Stimulated activated CD4-positive, alpha-beta T cell treated with anti-CD3 and anti-CD28 coated beads, Interleukin-15, amount 100 ng/mL, for 1 hour (primary cell): Measurements from ENCODE around the gene ING1.

Experiments
- DNase-seq, 2 donors: peaks; one replicate each; pipeline ENCODE4 v3.0.0-alpha.2; 2020; ENCODE audit warnings: low read depth in 1 of 2, low spot score in 1 of 2

Gene ING1

GRCh38 chr13:110769097-110769496, 55.6 kb downstream of the ING1 start:
- DNase-seq: no peak

DNA sequence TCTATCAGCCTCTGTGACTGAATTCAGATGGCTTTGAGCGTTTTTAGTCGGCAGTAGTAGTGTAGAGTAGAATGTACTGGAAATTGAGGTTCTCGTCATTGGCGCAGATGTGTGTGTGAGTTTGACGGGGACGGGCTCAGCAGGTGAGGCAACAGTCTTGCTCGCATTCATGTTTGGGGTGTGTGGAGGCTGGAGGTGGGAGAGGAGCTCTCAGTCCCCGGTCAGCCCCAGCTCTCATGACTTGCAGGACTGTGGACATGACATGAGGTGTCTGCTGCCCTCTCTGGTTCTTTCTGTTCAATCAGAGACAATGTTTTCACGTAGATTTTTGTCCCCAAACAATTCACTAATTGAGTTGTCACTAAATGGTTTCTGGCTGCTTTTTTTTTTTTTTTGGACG, 57.2 kb downstream of the ING1 start:
- DNase-seq: no peak

DNA sequence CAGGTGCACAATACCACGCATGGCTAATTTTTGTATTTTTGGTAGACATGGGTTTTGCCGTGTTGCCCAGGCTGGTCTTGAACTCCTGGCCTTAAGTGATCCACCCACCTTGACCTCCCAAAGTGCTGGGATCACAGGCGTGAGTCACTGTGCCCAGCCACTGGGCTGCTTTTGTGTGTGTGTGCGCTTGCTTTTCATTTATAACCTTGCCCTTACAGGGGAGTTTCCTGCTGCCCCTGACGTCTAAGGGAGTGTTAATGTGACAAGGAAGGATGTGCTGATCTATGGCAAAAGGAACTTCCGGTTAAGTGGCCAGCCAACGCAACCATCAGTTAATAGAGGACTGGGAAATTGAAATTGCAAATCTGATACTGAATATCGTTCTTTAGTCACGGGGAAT, 57.7 kb downstream of the ING1 start:
- DNase-seq: no peak

DNA sequence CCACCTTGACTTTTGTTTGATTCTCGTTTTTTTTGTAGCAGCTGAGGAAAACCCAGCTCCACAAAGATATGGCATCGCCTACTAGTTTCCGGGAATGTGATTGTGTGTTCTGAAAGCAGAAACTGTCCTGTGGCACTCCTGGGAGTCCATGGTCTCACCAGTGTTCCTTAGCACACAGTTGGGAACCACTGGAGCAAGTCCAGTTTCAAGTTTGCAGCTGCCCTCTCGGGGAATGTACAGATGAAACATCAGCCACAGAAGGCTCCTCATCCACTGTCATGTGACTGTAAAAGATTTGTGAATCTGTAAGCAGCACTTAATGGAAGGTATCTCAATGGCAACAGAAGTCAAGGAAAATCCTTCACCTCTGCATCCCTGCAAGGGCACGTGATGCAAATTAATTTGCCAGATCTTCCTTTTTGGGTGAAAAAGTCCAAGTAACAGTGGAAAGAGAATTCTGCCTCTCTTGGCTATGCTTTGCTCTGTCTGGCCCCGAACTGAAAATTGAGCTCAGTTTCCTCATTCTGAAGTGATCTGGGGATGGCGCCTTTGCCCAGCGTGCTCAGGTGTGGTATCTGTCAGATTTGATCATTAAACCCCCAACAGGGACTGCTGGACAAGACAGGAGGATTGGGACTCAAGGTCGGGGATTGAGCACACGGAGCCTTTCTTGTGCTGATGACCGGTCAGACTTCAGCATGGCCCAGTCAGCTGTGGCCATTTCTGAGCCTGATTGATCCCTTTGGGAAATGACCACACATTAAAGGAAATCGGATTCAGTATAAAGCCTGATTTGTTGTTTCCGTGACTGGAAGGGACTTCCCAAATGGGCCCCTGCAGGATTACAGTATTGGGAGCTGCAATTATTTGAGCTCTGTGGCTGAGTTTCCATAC, 58.8 kb downstream of the ING1 start:
- DNase-seq: no peak
